ENCODE results near the gene GINS2.

DNA sequence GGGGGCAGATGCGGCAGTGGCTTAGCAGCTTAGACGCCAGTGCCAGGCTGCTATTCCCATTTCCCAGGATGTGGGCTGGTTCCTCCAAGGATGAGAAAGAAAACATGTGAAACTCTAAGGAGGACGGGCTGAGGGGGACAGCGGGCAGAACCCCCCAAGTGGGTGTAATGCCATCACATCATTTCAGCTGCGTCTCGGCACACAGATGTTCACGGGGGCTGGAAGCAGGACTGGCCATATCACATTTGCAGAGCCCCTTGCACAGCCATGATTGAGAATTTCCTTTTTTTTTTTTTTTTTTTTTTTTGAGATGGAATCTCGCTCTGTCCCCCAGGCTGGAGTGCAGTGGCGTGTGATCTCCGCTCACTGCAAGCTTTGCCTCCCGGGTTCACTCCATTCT lies 15.3 kb upstream of the GINS2 start:
- TF ChIP-seq ZFP30 (CRISPR knock-in tag; IDR thresholded peaks at IDR 0.05): no peak
- TF ChIP-seq CREB5 (CRISPR knock-in tag; IDR thresholded peaks at IDR 0.05; ENCODE audit: low read depth): no peak
- TF ChIP-seq ISL1 (CRISPR knock-in tag; IDR thresholded peaks at IDR 0.05): no peak
- TF ChIP-seq, protein P1, sequence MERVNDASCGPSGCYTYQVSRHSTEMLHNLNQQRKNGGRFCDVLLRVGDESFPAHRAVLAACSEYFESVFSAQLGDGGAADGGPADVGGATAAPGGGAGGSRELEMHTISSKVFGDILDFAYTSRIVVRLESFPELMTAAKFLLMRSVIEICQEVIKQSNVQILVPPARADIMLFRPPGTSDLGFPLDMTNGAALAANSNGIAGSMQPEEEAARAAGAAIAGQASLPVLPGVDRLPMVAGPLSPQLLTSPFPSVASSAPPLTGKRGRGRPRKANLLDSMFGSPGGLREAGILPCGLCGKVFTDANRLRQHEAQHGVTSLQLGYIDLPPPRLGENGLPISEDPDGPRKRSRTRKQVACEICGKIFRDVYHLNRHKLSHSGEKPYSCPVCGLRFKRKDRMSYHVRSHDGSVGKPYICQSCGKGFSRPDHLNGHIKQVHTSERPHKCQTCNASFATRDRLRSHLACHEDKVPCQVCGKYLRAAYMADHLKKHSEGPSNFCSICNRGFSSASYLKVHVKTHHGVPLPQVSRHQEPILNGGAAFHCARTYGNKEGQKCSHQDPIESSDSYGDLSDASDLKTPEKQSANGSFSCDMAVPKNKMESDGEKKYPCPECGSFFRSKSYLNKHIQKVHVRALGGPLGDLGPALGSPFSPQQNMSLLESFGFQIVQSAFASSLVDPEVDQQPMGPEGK (CRISPR knock-in tag; IDR thresholded peaks at IDR 0.05; ENCODE audit: borderline replicate concordance): no peak
- TF ChIP-seq ZC3H10 (CRISPR knock-in tag; IDR thresholded peaks at IDR 0.05): no peak
